AG04450 (cell line): ENCODE data around the gene FEM1B. TPM values are rescaled to one million over a fixed set of nuclear protein-coding genes. Genes with fewer than 3 reads are reported as not detected.

ENCODE experiments used
- CTCF ChIA-PET: fragments of 300-600, 350-600 bp; formaldehyde crosslinking; extraction: SDS; loops from one replicate; lab custom pipeline; 2022; ENCODE audit warnings: antibody characterized with exemption, inconsistent platforms; lab: Charles Lee
- POLR2A ChIA-PET: fragments of 350-600 bp; formaldehyde crosslinking; extraction: SDS; loops from one replicate; lab custom pipeline; 2021; ENCODE audit warnings: antibody characterized with exemption, inconsistent platforms; lab: Yijun Ruan, JAX
- DNase-seq: peaks from one replicate; pipeline ENCODE4 v3.0.0-alpha.2; 2011; ENCODE audit warnings: low read depth, low spot score
- H3K27ac ChIP-seq: one replicate; pipeline ENCODE4 v1.5.1; 2012; ENCODE audit warnings: low read depth, low read length, control low read depth
- H3K27me3 ChIP-seq: one replicate; pipeline ENCODE4 v1.6.0; 2012; ENCODE audit warnings: low read length; ENCODE audit not compliant: control insufficient read depth, insufficient read depth
- H3K4me3 ChIP-seq: 2 replicates; pipeline ENCODE4 v1.5.1; 2011; ENCODE audit warnings: mild to moderate bottlenecking, low read depth, low read length, control low read depth
- H3K9me3 ChIP-seq: 2 replicates; pipeline ENCODE4 v1.5.1; 2012; ENCODE audit warnings: low read length; ENCODE audit not compliant: control insufficient read depth, insufficient read depth
- polyA plus RNA-seq: library from polyadenylated mRNA; depleted of rRNA; stranded (reverse); fragments of >200 nt; gene quantifications from 2 replicates; pipeline ENCODE4 v1.2.3, GENCODE V29; 2011
- TF ChIP-seq, protein P1 (sequence below): IDR thresholded peaks from 2 replicates; pipeline ENCODE4 v1.5.1; 2011; ENCODE audit warnings: low read depth, low read length, control low read depth, inconsistent platforms

The FEM1B gene
- polyA plus RNA-seq, 1 experiment, result 46.5 TPM

DNA sequence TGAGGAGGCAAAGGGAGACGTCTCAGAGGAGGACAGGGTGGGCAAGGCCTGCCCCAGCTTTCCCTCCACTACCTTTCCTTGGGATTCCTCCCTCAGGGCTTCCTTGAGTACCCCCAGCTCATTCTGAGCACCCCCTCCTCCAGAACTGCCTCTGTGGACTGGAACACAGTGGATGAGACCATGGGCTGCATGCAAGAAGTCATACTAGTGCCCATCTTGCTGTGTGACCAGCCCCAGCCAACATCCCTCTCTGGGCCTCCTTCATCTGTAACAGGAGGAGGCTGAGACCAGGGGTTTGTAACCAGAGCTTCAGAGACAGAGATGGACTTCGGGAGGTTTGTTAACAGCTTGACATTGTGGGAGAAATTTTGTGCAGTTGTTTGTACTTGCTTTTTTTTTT lies 25.6 kb downstream of the FEM1B start:
- ChIA-PET POLR2A (no interaction called here), CTCF (interaction anchor here (0.9 to 6.4 kb wide), 3 partner anchors 50 to 467 kb away, joined by 3 to 99 read pairs (median 9); no protein-coding TSS in a partner anchor)

DNA sequence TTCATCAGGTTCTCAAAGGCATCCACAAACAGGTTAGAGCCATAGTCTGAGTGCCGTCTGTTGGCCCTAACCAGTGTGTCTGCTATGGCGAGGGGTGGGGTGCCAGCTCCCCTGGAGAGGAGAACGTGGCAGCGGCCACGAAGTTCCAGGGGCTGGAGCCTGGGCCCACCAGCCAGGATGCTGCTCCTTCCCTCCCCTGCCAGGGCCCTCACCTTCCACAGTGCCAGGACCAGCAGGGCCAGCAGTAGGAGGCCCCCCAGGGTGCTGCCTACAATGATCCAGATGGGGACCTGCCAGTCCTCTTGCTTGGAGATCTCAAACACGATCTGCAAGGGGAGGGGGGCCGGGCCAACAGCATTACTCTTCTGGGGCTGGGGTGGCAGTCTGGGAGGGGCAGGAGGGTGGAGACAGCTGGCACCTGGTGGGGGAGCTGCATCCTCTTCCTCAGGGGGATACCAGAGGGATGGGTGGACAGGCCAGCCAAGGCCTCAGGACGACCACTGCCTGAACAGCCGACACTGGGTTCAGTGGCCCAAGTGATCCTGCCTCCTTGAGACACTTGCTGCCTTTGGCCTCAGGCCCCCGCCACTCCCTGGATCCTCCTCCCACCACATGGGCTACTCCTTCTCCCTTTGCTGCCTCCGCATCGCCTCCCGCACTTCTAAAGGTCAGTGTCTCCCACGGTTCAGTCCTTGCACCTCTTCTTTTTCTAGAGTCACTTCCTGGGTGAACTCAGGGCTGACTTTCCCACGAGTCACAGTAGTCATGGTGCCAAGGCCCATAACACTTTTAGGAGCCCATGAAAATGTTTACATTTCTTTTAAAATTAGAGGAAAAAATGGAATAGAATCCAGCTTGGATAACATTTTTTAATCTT lies 26.3 kb downstream of the FEM1B start:
- TF ChIP-seq, protein P1, sequence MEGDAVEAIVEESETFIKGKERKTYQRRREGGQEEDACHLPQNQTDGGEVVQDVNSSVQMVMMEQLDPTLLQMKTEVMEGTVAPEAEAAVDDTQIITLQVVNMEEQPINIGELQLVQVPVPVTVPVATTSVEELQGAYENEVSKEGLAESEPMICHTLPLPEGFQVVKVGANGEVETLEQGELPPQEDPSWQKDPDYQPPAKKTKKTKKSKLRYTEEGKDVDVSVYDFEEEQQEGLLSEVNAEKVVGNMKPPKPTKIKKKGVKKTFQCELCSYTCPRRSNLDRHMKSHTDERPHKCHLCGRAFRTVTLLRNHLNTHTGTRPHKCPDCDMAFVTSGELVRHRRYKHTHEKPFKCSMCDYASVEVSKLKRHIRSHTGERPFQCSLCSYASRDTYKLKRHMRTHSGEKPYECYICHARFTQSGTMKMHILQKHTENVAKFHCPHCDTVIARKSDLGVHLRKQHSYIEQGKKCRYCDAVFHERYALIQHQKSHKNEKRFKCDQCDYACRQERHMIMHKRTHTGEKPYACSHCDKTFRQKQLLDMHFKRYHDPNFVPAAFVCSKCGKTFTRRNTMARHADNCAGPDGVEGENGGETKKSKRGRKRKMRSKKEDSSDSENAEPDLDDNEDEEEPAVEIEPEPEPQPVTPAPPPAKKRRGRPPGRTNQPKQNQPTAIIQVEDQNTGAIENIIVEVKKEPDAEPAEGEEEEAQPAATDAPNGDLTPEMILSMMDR, result no peak
- Histone ChIP-seq H3K4me3 (no peak overlapping the region), H3K27ac (no peak overlapping the region), H3K9me3 (peaks cover 5% of the 10 kb centered on the region; the same call in 1 of the 2 replicates), H3K27me3 (no peaks in the 10 kb centered on the region)
- no peak for DNase-seq
- ChIA-PET POLR2A (no interaction called here), CTCF (interaction anchor here (0.9 to 6.4 kb wide), 4 partner anchors 50 to 468 kb away, joined by 3 to 99 read pairs (median 28); no protein-coding TSS in a partner anchor)

More for the DNA sequence above, 25.6 kb downstream of the FEM1B start:
- H3K9me3 ChIP-seq, result no peaks in the 10 kb centered on the region
- TF ChIP-seq, protein P1, result no peak
- no peak for DNase-seq
- H3K27me3 ChIP-seq, result no peaks in the 10 kb centered on the region
- H3K4me3 ChIP-seq, result no peak overlapping the region
- H3K27ac ChIP-seq, result no peak overlapping the region

DNA sequence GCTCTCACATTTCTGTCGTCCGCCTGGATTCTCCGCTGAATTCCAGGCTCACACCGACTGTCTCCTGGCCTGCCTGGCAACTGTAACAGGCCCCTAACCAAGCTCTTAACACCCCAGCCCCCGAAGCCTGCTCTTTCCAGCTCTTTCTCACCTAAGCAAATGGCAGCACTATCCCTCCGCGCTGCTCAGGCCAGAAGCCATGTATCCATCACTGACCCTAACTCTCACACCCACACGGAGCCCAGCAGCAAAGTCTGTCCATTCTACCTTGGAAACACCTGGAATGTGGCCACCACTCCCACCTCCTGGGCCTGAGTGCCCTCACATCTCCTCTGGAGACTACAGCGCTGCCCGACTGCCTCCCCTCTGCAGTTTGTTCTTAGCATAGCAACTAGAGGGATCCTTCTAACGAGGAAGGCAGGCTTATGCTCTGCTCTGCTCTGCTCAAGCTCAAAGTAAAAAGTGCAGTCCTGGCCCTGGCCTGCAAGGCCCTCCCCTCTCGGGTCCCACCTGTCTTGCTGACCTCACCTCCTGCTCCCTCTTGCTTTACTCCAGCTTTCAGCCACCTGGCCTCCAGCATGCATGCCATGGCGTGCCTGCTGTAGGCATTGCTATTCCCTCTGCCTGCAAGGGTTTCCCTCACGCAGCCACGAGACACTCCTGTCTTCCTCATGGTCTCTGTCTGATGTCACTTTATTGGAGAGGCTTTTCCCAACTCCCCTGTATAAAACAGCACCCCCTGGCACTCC lies 27.2 kb downstream of the FEM1B start:
- Histone ChIP-seq H3K27me3 (no peaks in the 10 kb centered on the region), H3K27ac (no peak overlapping the region), H3K4me3 (no peak overlapping the region), H3K9me3 (peaks cover 5% of the 10 kb centered on the region; the same call in 1 of the 2 replicates)
- ChIA-PET POLR2A (no interaction called here), CTCF (interaction anchor here (1.7 to 6.4 kb wide), 3 partner anchors 27 to 247 kb away, joined by 14 to 99 read pairs (median 48); partner anchors contain the start of gene FEM1B)
- TF ChIP-seq, protein P1, result no peak
- DNase-seq, result no peak

DNA sequence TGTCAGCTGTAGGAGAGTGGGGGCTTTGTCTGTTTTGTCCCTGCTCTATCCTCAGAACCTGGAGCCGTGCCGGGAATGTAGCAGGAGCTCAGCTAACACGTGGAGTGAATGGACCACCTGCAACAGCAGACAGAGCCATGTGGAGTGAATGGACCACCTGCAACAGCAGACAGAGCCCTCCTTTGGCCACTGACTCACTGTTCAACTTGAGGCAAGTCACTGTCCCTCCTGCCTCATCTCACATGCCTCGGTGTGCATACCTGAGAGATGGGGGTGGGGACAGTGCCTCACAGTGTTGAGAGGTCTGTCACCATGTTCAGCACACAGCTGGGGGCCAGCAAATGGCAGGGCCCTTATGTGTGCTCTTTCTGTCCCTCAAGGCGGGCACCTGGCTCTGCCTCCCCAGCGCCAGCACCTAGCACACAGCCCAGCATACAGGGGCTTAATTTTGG lies 27.9 kb downstream of the FEM1B start:
- CTCF ChIA-PET, result interaction anchor here (0.7 to 6.4 kb wide), 6 partner anchors 28 to 553 kb away, joined by 4 to 99 read pairs (median 15); partner anchors contain the start of gene FEM1B
- Histone ChIP-seq H3K9me3 (peaks cover 5% of the 10 kb centered on the region; the same call in 1 of the 2 replicates), H3K27ac (no peak overlapping the region), H3K4me3 (no peak overlapping the region), H3K27me3 (no peaks in the 10 kb centered on the region)
- no peak for DNase-seq
- TF ChIP-seq, protein P1, result no peak
- POLR2A ChIA-PET, result no interaction called here
